ENCODE results near the gene NRARP. TPM values are rescaled to one million over a fixed set of nuclear protein-coding genes. Genes with fewer than 3 reads are reported as not detected.
"Not testable (repeated sequence)": the region's sequence is repeated elsewhere in the genome, so short reads cannot be mapped to it uniquely, and the experiment has no call there.

NRARP gene
- total RNA-seq, 2 experiments from 2014 or later: 3.3 to 4.4 TPM

DNA sequence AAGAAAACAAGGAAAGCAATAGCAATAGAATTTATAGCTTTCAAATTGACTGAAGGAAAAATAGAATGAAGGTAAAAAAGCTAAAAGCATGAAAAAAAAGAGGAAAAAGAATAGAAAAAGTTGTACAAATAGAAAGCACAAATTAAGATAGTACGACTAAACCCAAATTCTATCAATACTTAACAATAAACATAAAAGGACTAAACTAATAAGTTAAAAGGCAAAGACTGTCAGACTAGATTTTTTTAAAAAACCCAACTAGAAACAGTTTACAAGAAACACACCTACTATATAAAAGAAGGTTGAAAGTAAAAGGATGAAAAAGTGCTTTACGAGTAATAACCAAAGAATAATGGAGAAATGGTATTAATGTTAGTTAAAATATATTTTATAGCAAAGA lies 34.7 kb upstream of the NRARP start:
- Mint-ChIP-seq H3K9me3 (peaks cover 7% of the 10 kb centered on the region), H3K4me1 (ENCODE audit: low read depth) (no peaks in the 10 kb centered on the region), H3K27me3 (no peaks in the 10 kb centered on the region), H3K36me3 (ENCODE audit: low read depth) (peaks cover 5% of the 10 kb centered on the region), H3K4me3 (no peak overlapping the region), H3K27ac (no peak overlapping the region)
- ChIA-PET POLR2A (interaction anchor here (1.4 kb wide), 1 partner anchor 13 kb away, joined by 3 read pairs; no protein-coding TSS in a partner anchor), CTCF (interaction anchor here (0.8 kb wide), 1 partner anchor 35 kb away, joined by 3 read pairs; the partner anchor contains the start of gene NRARP)
- ATAC-seq (no peak), DNase-seq (no peak)
- TF ChIP-seq, protein P1, sequence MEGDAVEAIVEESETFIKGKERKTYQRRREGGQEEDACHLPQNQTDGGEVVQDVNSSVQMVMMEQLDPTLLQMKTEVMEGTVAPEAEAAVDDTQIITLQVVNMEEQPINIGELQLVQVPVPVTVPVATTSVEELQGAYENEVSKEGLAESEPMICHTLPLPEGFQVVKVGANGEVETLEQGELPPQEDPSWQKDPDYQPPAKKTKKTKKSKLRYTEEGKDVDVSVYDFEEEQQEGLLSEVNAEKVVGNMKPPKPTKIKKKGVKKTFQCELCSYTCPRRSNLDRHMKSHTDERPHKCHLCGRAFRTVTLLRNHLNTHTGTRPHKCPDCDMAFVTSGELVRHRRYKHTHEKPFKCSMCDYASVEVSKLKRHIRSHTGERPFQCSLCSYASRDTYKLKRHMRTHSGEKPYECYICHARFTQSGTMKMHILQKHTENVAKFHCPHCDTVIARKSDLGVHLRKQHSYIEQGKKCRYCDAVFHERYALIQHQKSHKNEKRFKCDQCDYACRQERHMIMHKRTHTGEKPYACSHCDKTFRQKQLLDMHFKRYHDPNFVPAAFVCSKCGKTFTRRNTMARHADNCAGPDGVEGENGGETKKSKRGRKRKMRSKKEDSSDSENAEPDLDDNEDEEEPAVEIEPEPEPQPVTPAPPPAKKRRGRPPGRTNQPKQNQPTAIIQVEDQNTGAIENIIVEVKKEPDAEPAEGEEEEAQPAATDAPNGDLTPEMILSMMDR (IDR thresholded peaks at IDR 0.05): no peak
- intact Hi-C loops (cut with micrococcal nuclease): no loop called here

DNA sequence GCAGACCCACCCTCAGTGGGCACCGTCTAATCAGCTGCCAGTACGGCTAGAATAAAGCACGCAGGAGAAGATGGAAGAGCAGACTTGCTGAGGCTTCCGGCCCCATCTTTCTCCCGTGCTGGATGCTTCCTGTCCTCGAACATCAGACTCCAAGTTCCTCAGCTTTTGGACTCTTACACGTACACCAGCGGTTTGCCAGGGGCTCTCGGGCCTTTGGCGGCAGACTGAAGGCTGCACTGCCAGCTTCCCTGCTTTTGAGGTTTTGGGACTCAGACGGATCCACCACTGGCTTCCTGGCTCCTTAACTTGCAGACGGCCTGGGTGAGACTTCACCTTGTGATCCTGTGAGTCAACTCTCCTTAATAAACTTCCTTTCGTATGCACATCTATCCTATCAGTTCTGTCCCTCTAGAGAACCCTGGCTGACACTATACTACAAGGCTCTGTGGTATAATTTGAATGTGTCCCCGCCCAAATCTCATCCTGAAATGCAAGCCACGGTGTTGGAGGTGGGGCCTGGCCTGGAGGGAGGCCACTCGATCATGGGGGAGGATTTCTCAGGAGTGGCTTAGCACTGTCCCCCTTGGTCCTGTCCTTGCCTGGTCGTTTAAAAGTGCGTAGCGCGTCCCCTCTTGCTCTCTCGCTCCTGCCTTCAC lies 31.1 kb upstream of the NRARP start:
- no peaks in the 10 kb centered on the region for H3K4me1 Mint-ChIP-seq (ENCODE audit: low read depth)
- TF ChIP-seq, protein P1 (IDR thresholded peaks at IDR 0.05): no peak
- H3K4me3 Mint-ChIP-seq: no peak overlapping the region
- intact Hi-C loops (cut with micrococcal nuclease): no loop called here
- ChIA-PET POLR2A (no interaction called here), CTCF (no interaction called here)
- peaks cover under 1% of the 10 kb centered on the region for H3K27me3 Mint-ChIP-seq
- ATAC-seq (no peak), DNase-seq (no peak)
- H3K9me3 Mint-ChIP-seq: peaks cover 9% of the 10 kb centered on the region
- H3K27ac Mint-ChIP-seq: no peak overlapping the region
- peaks cover 7% of the 10 kb centered on the region for H3K36me3 Mint-ChIP-seq (ENCODE audit: low read depth)

DNA sequence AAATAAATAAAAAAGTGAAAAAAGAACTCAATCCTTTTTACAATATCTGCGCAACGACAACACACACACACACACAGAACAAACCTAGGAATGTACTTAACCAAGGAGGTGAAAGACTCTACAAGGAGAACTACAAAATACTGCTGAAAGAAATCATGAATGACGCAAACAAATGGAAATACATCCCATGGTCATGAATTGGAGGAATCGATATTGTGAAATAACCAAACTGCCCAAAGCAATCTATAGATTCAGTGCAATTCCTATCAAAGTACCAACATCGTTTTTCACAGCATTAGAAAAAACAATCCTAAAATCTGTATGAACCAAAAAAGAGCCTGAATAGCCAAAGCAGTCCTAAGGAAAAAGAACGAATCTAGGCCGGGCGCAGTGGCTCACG lies 29.9 kb upstream of the NRARP start:
- ATAC-seq (no peak), DNase-seq (no peak)
- Mint-ChIP-seq H3K4me1 (ENCODE audit: low read depth) (no peaks in the 10 kb centered on the region), H3K27ac (no peak overlapping the region), H3K4me3 (no peak overlapping the region), H3K36me3 (ENCODE audit: low read depth) (peaks cover 7% of the 10 kb centered on the region), H3K9me3 (peaks cover 8% of the 10 kb centered on the region), H3K27me3 (peaks cover 6% of the 10 kb centered on the region)
- intact Hi-C loops (cut with micrococcal nuclease): no loop called here
- ChIA-PET POLR2A (interaction anchor here (0.7 kb wide), 1 partner anchor 352 kb away, joined by 3 read pairs; no protein-coding TSS in a partner anchor), CTCF (no interaction called here)
- TF ChIP-seq, protein P1 (IDR thresholded peaks at IDR 0.05): no peak

DNA sequence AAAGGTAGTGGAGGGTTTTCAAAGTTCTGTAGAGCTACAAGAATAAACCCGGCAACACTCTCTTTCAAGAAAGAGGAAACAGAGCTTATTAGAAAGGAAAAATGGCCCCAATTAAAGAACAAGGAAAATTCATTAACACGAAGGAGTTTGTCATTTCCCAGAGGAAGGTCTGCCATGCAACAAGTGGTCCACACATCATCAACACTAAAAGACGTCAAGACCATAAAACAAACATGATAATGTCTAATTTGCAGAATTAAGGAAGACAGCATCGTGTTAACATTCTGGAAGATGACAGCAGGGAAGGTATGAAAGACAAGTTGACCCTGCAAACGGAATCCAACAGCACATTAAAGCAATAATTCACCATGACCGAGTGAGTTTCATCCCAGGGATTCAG lies 28.6 kb upstream of the NRARP start:
- ChIA-PET CTCF (no interaction called here), POLR2A (no interaction called here)
- Mint-ChIP-seq H3K27ac (no peak overlapping the region), H3K9me3 (peaks cover 3% of the 10 kb centered on the region), H3K4me1 (ENCODE audit: low read depth) (peaks cover 4% of the 10 kb centered on the region), H3K36me3 (ENCODE audit: low read depth) (peaks cover 3% of the 10 kb centered on the region), H3K27me3 (peaks cover 9% of the 10 kb centered on the region), H3K4me3 (no peak overlapping the region)
- DNase-seq (no peak), ATAC-seq (no peak)
- intact Hi-C loops (cut with micrococcal nuclease): no loop called here
- TF ChIP-seq, protein P1 (IDR thresholded peaks at IDR 0.05): no peak

GRCh38 chr9:137329590-137329989 lies 27.5 kb upstream of the NRARP start:
- intact Hi-C loops (cut with micrococcal nuclease); POLR2A ChIA-PET; DNase-seq; H3K36me3 Mint-ChIP-seq (ENCODE audit: low read depth); H3K4me3 Mint-ChIP-seq; CTCF ChIA-PET; ATAC-seq; H3K9me3 Mint-ChIP-seq; H3K4me1 Mint-ChIP-seq (ENCODE audit: low read depth); H3K27ac Mint-ChIP-seq: not testable (repeated sequence)
- peaks cover 12% of the 10 kb centered on the region for H3K27me3 Mint-ChIP-seq

DNA sequence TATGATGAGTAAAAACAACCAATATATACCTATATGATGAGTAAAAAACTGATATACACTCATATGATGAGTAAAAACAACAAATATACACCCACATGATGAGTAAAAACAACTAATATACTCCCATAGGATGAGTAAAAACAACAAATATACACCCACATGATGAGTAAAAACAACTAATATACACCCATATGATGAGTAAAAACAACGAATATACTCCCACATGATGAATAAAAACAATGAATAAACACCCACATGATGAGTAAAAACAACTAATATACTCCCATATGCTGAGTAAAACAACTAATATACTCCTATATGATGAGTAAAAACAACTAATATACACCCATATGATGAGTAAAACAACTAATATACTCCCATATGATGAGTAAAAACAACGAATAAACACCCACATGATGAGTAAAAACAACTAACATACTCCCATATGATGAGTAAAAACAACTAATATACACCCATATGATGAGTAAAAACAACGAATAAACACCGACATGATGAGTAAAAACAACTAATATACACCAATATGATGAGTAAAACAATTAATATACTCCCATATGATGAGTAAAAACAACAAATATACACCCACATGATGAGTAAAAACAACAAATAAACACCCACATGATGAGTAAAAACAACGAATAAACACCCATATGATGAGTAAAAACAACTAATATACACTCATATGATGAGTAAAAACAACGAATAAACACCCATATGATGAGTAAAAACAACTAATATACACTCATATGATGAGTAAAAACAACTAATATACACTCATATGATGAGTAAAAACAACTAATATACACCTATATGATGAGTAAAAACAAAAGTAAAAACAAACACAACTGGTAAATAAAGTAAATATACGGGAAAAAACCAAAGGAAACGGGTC lies 25.8 kb upstream of the NRARP start:
- H3K4me3 Mint-ChIP-seq; H3K36me3 Mint-ChIP-seq (ENCODE audit: low read depth); H3K4me1 Mint-ChIP-seq (ENCODE audit: low read depth); intact Hi-C loops (cut with micrococcal nuclease); H3K9me3 Mint-ChIP-seq; ATAC-seq; CTCF ChIA-PET; POLR2A ChIA-PET; DNase-seq: not testable (repeated sequence)
- Mint-ChIP-seq H3K27ac (peak overlapping the region; percentile 7), H3K27me3 (peaks cover 15% of the 10 kb centered on the region)

Measured in activated CD8-positive, alpha-beta T cell treated with anti-CD3 and anti-CD28 coated beads for 36 hours (primary cell).